ENCODE results near the gene DCBLD2.

The DCBLD2 gene

GRCh38 chr3:98796334-98796733 lies 105.2 kb downstream of the DCBLD2 start:
- DNase-seq (ENCODE audit: low read depth, low spot score) = no peak

DNA sequence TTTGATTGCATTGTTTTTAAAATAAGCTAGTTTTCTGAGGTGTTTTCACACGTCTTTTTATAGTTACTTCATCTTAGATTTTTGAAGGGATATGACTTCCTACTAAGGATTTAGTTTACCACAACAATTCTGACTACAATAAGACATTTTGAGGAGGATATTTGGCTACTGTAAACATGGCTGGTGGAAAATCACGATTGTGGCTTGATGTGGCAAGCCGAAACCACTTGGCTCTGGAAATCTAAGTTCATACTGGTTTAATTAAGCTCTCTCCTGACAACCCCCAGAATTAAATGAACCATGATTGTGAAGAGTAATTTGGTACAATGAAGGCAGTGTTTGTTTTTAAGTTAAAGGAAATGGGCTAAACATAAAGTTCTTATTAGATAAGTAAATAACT lies 107.5 kb downstream of the DCBLD2 start:
- DNase-seq (ENCODE audit: low read depth, low spot score) = no peak

DNA sequence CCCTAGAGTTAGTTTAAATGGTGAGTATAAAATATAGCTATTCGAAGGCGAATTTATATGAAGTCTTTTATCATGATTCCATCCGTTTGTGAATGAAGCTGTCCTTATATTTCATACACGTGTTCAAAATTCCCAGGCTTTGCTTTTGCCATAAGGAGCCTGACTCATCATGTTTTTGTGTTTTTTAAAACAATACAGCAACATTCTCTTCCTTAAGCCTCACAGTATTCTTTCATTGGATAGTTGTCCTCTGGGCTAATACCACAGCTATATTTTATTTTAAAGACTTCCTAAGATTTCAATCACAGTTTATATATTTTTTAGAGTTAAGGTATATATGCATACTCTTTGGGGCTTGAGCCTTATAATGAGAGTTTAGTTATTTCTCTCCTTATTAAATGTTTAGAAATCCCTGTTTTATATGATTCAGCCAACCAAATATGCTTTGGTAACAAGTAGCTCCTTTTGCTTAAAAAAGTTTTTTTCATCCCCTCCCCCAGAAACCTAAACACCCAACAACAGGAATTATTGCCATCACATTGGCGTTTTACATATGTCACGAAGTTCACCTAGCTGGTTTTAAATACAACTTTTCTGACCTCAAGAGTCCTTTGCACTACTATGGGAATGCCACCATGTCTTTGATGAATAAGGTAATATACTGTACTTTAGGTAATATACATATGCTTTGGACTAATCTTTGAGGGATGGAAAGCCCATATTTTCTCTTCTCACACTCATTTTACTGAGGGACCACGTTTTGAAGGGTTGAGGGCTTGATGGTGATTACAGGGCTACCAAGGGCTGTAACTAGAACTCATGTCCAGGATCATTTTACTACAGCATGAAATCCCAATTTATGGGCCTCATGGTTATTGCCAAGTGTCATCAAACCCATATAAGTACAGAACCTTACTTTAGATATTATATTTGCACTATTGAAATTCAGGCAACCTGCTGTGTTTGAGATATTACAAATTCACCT lies 109.9 kb downstream of the DCBLD2 start:
- no peak for DNase-seq (ENCODE audit: low read depth, low spot score)

DNA sequence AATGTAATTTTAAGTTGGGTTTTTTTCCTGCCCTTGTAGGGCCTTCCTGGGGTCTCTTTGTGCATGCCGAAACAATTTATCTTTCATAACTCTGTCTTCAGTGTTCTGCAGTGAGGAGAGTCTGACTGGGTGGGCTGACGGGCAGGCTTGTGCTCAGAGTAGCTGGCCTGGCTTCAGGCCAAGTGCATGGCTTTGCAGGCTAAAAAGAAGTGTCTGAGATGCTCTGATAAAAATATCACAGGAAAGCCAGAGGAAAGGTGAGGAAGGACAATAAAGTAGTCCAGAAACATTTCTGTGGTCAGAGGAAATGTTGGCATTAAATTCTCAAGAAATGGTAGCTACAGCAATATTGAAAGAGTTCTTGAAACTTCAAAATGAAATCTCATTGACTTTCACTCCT lies 112.8 kb downstream of the DCBLD2 start:
- DNase-seq (ENCODE audit: low read depth, low spot score) = no peak

DNA sequence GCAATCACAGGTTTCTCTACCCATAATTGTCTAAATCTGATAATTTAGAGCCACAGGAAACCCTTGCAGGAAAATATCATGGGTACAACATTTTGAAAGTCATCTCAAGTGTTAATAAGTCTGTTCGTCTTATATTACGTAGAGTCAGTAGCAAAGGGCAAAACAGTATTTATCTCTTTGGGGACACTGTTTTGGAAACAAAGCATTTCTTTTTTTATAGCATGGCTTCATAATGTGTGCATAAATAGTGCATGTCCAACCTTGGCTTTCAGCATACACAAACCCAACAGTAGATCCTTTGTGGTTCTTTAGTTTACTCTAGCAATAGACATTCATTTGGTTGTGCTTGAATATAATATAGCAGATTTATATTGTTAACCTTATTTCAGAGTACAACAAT lies 114.3 kb downstream of the DCBLD2 start:
- DNase-seq (ENCODE audit: low read depth, low spot score) = no peak

GRCh38 chr3:98786364-98787006 lies 115.0 kb downstream of the DCBLD2 start:
- DNase-seq (ENCODE audit: low read depth, low spot score) = no peak

GRCh38 chr3:98784666-98785600 lies 116.6 kb downstream of the DCBLD2 start:
- no peak for DNase-seq (ENCODE audit: low read depth, low spot score)

DNA sequence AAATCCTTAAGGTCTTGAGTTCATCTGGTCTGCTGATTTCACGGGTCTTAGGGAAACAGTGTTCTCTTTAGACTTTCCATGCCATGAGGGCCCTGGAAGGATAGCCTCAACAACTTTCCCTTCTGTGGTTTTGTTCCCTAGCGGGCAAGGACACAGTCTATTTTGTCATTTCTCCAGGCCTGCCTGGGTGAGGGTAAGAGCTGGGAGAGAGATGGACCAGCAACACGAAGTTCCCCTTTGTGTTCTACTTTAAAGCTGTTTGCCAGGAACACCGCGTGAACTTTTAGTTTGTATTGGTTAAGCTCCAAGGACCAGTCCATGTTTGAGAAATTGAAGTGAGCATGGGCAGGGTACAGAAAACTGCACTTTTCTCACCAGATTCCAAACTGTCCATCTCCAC lies 117.5 kb downstream of the DCBLD2 start:
- no peak for DNase-seq (ENCODE audit: low read depth, low spot score)

- no peak for DNase-seq (ENCODE audit: low read depth, low spot score)
Observed at GRCh38 chr3:98782824-98783500, 118.5 kb downstream of the DCBLD2 start.

GRCh38 chr3:98780343-98780742 lies 121.2 kb downstream of the DCBLD2 start:
- no peak for DNase-seq (ENCODE audit: low read depth, low spot score)

- no peak for DNase-seq (ENCODE audit: low read depth, low spot score)
Observed at GRCh38 chr3:98779541-98780335, 121.8 kb downstream of the DCBLD2 start.

- no peak for DNase-seq (ENCODE audit: low read depth, low spot score)
Observed at GRCh38 chr3:98778852-98779413, 122.6 kb downstream of the DCBLD2 start.

DNA sequence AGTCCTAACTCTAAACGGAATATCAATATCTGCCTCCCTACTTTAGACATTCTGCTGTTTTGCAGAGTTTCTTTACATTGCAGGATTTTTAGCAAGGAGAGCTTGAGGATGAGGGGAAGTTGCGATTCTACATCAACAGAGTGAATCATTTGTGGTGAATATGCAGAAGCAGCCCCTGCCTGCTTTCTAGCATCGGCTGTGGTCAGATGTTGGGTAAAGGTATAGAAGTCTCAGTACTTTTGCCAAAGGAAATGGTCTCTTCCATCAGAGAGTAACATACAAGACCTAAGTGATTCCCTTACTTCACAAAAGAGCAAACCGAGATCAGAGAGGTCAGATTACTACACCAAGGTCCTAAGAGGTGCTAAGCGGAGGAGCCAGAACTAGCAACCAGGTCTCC lies 123.1 kb downstream of the DCBLD2 start:
- no peak for DNase-seq (ENCODE audit: low read depth, low spot score)

DNA sequence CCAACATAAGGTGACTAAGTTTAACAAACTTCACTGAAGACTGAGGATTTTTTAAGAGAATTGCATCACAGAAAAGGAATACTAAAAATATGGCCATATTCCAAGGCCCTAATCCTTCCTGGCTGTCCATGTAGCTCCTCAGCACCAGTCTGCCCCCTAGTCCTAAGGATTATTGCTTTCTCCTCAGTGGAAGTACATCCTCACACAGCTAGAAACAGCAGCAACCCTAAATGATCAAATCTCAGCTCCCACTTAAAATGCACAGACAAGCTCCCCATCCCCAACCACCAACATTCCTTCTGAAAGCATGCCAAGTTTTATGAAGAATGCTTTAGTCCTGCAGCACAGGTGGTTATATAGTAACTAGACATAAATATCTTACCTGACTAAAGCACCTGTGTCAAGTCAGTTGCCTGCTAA lies 123.7 kb downstream of the DCBLD2 start:
- no peak for DNase-seq (ENCODE audit: low read depth, low spot score)

DNA sequence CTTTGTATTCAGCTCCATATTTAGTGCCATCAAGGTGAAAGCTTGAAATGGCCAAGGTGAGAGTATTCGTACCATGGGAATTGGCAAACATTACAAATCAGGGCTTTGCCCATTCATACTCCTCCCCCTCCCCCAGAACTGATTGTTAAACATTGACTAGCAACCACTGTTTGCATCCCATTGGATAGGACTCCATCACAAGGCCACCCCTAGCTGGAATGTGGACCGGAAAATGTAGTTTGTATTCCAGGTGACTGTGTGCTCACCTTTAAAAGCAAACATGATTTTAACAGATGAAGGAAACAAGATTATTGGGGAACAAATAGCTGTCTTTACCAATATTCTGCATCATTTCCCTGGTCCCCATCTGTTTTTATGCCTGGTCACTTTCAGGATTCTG lies 124.2 kb downstream of the DCBLD2 start:
- DNase-seq (ENCODE audit: low read depth, low spot score) = no peak

- DNase-seq (ENCODE audit: low read depth, low spot score) = no peak
Observed at GRCh38 chr3:98776140-98776493, 125.4 kb downstream of the DCBLD2 start.

GRCh38 chr3:98775459-98776139 lies 125.9 kb downstream of the DCBLD2 start:
- DNase-seq (ENCODE audit: low read depth, low spot score) = no peak

DNA sequence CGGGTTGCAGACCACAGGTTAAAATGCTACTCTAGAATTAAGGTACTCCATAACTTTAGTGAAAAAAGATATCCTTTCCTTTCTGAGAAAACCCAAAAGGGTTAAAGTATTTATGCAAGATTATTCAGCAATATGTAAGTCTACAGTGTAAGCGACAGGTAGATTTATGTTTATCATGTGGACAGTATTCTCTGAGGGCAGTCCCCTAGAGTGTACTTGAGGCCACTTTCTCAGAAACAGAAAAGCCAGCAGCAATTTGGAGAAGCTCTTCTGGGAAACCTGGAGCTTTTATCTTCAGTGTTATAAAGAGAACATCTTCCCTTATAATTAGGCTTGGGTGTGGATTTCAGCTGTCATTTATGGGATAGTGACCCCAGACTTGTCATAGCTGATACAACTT lies 129.5 kb downstream of the DCBLD2 start:
- DNase-seq (ENCODE audit: low read depth, low spot score) = no peak

DNA sequence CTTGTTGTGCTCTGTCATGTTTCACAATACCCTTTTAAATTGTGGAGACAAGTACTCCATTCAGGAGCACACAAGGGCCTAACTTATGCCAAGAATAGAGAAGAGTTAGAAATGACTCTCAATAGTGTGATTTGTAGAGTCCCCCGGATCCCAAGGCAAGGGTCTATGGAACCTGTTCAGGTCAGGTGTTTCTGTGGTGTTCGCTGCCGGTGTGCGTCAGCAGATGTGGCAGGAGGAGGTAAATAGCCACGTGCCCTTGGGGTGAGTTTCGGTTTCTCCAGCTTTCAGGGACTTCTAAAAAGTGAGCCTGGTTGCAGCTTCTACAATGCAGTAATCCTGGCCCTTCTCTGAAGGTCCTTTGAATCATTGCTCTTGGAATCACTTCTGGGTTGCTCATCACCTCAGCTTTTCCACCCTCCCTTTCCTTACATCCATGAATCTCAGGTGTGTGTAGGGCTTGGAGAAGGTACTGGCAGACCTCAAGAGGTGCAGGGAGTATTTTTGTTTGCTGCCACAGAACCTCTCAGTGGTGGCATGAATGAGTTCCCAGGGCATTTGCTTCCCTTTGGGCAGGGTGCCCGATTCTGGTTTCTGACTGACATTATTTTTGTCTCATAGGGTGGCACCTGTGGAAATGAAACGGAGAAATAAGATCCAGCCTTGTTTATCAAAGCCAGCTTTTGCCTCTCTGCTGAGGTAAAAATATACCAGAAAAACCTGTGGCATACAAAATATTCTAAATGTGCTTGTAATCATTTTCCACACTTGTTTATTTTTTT lies 131.0 kb downstream of the DCBLD2 start:
- DNase-seq (ENCODE audit: low read depth, low spot score) = no peak

Measured in activated naive CD8-positive, alpha-beta T cell treated with anti-CD3 and anti-CD28 coated beads, Interleukin-2, amount 50 U/mL, for 16 hours (primary cell).